ENCODE data around the gene SERPINA4.

Gene SERPINA4

DNA sequence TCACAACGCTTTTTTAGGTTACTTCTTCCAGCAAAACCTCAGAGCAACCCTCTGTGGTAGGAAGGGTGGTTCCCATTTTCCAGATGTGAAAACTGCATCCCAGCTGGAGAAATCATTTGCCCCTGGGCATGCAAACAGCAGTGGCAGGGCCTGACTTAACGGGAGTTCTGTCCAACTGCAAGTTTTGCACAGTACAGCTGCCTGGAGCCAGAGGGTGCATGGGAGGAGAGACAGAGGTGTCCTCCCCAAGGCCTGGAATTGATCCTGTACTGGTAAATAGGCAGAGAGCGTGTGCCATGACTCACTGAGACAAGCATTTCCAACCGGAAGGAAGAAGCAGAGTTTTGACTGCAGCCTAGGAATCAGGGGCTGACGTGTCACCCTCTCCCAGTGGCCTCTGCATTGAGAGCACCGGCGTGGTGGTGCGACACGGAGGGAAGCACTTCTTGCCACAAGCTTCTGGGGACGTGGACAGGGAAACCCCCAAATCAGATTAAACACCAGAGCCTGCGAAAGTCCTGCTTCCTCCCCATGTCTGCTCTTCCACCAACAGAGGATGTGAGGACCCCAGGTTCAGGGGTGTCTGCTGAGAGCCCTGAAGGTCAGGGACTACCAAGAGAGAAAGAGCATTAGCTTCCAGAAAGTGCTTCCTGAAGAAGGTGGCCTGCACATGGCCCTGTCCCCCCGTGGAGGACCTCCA, 19.0 kb upstream of the SERPINA4 start:
- in situ Hi-C loops (cut with MboI; ENCODE audit: low sequenced_read_pairs): no loop called here

DNA sequence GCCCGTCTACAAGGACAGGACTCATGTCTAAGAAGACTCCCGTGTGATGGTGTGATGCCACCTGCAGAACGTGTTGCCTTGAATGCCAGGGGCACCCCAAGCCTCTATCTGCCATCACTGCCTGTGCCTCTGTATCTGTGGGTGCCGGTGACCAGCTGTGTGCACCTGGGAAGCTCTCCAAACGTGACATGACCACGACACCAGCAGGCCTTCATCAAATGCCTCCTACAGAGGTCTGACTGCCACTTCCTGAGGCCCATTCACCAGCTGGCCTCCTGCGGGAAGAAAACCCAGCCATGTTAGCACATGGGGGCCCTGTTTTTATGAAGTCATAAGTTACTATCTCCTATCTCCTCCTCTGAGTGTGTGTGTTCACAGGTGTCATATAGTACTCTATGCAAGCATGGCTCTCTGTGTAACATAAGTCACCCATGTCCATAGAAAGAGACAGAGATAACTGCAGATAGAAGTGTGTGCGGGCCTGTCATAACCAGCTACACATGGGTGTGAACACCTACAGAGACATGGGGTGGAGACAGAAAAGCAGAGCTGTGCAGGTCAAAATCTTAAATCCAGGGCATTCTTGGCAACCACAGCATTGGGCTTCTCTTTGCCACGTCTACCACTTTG, 18.3 kb upstream of the SERPINA4 start:
- in situ Hi-C loops (cut with MboI; ENCODE audit: low sequenced_read_pairs): no loop called here

DNA sequence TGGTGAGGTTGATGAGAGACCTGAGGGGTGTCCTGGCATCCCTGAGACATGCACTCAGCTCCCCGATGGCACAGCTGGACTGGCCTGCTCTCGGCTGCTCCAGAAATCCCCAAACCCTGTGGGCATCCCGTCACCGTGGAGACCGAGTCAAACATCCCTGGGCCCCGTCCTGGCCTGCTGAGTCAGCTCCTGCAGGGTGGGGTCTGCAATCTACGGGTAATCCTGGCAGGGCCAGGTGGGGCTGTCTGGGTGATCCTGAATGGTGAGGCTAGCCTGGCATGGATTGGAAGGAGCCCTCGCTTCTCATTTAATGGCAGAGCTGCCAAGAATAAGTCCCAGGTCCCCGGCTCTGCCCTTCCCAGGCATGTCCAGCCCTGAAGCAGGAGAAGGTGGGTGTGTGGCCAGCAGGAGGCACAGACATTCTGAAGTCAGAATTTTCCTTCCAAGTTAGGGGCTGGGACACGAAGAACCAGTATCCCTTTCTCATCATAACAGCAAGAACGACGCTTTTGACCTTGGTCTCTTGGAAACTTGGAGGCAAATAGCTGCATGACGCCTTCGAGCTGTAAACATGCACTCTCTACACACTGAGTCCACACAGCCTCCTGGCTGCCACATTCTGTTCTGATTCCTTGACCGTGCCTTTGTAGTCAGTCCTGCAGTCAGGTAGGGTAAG, 17.7 kb upstream of the SERPINA4 start:
- in situ Hi-C loops (cut with MboI; ENCODE audit: low sequenced_read_pairs): no loop called here

DNA sequence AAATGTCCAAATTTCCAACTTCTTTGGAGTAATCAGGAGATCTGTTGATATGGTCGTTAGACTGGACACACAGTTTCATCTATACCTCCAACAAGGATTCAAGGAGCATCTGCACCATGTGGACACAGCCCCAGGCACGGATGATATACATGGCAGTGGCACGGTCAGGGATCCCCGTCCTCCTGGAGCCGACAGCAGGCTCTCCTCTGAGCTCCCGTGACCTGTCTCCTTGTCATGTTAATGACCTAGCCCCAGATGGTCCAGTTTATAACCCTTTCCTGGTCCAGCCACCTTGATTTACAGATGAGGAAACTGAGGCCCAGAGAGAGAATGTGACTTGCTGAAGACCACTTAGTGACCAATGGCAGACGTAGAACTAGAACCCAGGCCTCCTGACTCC, 16.5 kb upstream of the SERPINA4 start:
- in situ Hi-C loops (cut with MboI; ENCODE audit: low sequenced_read_pairs): no loop called here

DNA sequence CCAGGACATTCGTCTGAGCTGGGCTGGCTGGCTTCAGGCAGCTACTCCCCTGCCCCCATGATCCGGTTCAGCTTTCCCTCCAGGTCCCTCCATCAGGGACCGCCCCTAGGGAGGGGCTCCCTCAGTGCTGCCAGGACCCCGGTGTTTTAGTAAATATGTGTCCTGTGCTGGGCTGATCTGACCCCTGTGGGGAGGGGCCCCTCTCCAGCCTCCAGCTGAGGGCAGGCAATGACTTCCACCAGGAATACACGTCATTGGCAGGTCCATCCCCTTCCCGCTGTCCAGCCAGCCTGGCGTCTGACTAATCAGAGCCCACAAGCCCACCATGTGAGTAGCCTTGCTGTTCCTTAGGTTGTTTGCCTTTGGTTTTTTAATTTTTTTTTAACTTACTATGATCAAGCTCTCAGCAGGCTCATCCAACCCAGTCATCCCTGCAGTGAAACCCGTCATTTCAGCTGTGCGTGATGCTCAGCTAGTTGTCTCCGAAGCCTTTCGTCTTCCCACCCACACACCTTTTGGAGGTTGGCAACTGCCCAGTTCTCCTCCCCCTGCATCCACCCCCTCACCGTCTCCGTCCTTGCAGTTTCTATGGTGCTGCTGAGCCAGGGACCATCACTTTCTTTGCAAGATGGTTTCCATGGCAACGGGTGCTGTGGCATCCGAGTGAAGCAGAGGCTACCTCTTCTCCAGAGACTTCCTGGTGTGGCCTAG, 16.0 kb upstream of the SERPINA4 start:
- in situ Hi-C loops (cut with MboI; ENCODE audit: low sequenced_read_pairs): no loop called here

DNA sequence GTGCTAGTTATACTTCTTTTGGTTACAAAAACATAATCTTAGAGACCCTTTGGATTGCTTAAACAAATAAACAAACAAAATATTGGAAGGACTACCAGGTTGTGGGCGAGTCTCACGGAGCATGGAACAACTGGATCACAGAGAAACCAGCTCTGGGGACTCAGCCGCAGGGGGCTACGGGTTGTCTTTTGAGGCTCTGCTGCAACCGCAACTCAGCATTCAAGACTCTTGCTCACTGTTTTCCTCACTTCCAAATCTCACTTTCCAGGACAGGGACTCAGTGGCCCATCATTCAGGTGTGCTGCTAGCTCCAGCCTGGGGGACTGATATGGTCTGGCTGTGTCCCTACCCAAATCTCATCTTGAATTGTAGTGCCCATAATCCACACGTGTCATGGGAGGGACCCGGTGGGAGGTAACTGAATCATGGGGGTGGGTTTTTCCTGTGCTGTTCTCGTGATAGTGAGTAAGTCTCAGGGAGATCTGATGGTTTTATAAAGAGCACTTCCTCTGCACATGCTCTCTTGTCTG, 14.0 kb upstream of the SERPINA4 start:
- in situ Hi-C loops (cut with MboI; ENCODE audit: low sequenced_read_pairs): no loop called here

DNA sequence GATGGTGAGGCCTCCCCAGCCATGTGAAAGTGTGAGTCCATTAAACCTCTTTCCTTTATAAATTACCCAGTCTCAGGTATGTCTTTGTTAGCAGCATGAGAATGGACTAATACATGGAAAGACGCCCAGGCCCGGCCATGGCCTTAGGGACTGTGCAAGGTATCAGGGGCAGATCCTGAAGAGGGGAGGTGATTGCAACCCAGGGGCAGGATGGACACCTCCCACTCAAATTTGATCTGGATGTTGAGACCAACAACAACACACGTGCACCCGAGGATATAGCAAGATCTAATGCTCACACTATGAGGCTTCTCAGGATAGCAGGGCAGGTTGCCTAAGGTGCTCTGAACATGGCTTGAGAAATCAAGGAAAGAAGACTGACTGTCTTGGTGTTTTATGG, 13.5 kb upstream of the SERPINA4 start:
- in situ Hi-C loops (cut with MboI; ENCODE audit: low sequenced_read_pairs): no loop called here

DNA sequence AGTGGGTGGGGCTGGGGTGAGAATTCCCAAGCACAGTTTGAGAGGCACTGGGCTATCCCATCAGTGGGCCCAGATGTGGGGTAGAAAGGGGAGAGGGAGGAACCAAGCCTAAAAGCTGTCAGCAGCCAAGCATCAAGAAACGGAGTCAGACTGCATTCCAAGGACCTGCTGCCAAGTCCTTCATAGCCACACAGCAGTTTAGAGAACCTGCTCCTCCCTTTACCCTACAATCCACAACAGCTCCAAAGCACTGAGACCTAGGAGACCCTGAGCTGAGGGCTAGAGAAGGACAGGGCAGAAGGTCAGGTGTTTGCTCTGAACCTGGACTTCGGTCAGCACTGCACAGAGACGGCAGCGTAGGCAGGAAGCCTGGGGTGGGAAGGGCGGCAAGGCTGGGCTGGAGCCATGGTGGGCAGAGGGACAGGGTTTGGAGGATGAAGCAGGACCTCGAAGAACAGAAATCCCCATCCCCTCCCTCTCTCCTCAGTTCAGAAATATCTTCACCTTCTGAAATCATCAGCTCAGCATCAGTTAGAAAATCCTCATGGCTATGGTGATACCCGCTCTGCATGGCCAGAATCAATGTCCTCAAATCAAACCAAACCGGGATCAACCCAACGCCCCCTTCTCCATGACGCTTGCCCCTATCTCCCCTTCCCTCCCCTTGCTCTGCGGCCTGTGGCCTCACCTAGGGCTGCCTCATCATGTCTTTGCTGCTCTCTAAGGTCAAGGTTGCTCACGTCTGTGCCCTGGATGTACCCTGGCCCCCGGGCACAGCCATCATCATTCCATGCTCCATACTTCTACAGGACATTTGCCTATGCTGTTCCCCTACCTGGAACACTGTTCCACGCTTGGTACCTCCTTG, 12.9 kb upstream of the SERPINA4 start:
- in situ Hi-C loops (cut with MboI; ENCODE audit: low sequenced_read_pairs): no loop called here

DNA sequence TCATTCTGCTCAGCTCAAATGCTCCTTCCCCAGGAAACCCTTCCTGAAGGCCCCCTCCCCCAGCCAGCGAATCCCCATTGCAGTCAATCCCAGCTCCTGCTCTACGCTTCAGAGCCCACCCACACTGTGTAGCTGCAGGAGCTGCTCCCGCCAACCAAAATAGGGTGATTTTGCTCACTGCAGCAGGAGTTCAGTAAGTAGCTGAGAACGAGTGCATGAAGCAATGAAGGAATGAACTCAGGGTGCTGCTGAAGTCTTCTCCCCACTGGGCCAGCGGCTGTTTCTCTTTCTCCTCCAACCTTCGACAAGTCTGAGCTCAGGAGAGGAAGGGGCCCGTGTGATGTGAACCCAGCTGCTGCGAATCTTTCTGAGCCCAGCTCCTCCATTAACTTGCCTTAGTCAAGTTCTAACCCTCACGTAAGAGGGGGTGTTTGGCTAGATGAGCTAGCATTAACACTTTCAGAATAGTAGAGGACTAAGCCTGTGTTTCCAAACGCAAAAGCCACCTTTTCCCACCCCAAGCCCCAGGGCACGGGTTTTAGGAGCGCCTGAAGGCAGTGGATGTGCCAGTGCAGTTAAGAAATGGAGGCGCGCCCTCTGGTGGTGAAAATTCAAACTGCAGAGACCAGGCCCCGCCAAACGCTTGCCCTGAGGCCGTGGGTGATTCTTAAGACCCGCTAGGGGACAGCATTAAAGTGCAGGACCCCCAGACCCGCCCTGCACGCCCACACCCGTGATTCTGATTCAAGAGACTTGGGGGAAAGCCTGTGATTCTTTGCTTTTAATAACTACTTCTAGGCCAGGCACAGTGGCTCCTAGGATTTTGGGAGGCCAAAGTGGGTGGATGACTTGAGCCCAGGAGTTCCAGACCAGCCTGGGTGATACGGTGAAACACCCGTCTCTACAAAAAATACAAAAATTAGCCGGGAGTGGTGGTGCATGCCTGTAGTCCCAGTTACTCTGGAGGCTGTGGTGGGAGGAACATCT, 11.9 kb upstream of the SERPINA4 start:
- in situ Hi-C loops (cut with MboI; ENCODE audit: low sequenced_read_pairs): no loop called here

DNA sequence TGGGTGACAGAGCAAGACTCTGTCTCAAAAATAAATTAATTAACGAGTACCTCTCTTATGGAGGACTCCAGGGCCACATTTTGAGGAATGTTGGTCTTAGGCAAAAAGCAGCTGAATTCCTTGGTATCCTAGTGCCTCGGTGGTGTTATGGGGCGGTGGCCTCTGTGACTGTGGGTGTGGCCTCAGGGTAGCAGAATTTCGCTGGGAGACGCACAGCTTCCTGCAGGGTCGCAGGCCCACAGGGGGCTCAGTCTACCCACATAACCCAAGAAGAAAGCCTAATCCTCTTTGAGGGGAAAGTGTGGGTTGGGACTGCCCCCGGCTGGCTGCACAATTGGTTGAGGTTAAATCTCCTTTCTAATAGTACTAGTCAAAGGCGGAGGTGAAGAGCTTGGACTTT, 11.2 kb upstream of the SERPINA4 start:
- in situ Hi-C loops (cut with MboI; ENCODE audit: low sequenced_read_pairs): no loop called here

DNA sequence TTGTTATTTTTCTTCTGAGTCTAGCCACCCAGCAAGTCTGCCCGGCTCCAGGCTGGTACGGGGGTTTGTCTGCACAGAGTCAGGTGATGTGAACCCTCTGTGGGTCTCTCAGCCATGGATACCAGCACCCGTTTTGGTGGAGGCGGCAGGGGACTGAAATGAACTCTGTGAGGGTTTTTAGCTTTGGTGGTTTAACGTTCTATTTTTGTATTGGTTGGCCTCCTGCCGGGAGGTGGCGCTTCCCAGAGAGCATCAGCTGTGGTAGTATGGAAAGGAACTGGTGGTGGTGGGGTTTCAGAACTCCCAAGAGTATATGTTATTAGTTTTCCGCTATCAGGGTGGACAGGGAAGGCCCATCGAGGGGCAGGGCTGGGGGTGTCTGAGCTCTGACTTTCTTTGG, 5.3 kb upstream of the SERPINA4 start:
- in situ Hi-C loops (cut with MboI; ENCODE audit: low sequenced_read_pairs): no loop called here

DNA sequence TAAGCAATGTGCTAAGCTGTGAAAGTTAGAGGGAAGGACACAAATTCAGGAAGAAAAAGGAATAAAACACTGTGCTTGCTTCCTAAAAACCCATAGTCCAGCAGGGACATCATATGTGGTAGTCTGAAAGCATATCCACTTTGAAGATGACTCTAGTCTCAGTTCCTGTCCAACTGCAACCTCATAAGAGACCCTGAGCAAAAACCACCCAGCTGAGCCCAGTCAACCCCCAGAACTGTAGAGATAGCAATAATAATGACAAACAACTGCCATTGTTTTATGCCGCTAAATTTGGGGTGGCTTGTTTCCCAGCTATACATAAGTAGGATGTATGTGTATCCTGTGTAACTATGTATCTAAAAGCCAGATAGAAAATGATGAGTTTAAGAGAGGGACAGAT, 3.9 kb upstream of the SERPINA4 start:
- in situ Hi-C loops (cut with MboI; ENCODE audit: low sequenced_read_pairs): no loop called here

DNA sequence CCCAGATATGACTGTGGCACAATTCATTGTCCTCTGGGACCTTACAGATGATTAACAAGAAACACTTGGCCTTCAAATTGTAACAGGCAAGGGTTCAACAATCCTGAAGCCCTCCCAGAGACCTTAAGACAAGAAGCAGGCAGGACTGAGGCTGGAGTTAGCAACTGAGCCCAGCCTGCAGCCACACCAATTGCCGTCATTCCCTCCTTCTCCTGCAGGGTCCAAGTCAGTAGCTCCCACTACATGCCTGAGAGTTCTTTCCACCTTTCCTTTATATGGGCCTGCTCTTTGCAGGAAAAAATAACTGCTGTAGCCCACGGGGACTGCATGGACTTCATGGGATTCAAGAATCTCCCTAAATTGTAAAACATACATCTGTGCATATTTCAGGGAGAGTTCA, 2.4 kb upstream of the SERPINA4 start:
- in situ Hi-C loops (cut with MboI; ENCODE audit: low sequenced_read_pairs): no loop called here

DNA sequence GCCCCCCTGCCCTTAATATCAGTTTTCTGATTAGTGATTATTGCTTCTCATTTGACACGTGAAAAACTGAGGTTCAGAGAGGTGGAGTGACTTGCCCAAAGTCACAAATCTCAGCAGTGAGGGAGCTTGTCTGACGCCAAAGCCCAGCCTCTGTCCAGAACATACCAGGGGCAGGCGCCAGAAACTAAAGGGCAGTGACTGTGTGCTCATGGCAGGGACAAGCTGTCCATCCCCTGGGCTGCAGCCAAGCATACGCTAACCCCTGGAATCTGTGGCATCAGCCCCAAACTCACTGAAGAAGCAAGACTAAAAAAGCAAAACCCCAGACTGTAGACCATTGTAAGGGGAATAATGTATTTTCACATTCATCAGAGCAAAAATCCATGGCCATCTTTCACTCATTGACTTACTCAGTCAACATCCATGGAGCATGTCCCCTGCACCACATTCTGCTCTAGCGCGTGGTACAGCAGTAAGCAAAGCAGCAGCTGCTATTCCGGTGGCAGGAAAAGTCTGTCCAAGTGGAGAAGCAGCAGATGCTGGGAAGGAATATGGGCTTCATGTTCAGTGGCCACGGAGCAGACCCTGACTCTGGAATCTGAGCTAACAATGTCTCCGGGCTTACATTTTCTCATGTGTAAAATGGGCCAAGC, 1.5 kb upstream of the SERPINA4 start:
- in situ Hi-C loops (cut with MboI; ENCODE audit: low sequenced_read_pairs): no loop called here

DNA sequence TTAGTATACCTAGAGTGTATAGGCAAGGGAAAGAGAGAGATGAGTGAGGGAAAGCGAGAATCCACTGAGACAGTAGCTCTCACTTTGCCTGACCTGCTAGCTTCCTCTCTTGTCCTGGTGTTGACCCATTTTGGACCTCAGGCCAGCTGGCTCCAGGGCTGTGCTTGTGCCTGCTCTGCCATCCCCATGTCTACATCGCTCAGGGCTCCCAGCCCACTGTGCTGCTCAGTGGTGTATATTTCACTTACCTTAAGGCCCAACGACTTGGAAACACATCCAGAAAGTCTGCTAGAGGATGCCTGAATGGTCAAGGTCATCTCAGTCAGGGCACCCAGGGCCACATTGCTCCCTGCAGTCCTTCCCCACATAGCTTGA, 964 bp upstream of the SERPINA4 start:
- in situ Hi-C loops (cut with MboI; ENCODE audit: low sequenced_read_pairs): no loop called here

DNA sequence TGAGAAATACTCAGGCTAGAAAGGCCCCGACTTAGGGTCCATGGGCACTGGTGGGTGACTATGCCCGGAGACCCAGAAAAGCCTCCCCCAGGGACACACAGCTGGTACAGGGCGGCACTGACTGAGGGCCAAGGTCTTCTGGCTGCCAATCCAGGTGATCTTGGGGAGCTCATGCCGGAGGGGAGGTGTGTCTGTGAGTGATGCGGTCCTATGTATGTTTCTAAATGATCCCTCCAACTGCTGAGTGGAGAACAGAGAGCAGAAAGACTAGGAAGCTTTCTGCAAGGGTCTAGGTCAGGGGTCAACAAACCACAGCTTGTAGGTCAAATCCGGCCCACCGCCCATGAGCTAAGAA, 391 bp downstream of the SERPINA4 start:
- in situ Hi-C loops (cut with MboI; ENCODE audit: low sequenced_read_pairs): no loop called here

DNA sequence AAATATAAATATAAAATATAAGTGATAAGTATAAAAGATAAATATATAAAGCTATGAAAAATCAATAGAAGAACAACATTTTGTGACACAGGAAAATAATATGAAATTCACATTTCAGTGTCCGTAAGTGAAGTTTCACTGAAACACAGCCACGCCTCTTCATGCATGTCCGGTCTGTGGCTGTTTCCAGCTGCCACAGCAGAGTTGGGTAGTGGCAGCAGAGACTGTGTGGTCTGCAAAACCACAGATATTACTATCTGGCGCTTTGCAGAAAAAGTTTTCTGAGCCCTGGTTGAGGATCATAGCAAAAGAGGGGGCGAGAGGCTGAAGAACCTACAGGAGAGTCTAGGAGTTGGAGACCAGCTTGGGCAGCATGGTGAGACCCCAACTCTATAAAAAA, 780 bp downstream of the SERPINA4 start:
- in situ Hi-C loops (cut with MboI; ENCODE audit: low sequenced_read_pairs): no loop called here

DNA sequence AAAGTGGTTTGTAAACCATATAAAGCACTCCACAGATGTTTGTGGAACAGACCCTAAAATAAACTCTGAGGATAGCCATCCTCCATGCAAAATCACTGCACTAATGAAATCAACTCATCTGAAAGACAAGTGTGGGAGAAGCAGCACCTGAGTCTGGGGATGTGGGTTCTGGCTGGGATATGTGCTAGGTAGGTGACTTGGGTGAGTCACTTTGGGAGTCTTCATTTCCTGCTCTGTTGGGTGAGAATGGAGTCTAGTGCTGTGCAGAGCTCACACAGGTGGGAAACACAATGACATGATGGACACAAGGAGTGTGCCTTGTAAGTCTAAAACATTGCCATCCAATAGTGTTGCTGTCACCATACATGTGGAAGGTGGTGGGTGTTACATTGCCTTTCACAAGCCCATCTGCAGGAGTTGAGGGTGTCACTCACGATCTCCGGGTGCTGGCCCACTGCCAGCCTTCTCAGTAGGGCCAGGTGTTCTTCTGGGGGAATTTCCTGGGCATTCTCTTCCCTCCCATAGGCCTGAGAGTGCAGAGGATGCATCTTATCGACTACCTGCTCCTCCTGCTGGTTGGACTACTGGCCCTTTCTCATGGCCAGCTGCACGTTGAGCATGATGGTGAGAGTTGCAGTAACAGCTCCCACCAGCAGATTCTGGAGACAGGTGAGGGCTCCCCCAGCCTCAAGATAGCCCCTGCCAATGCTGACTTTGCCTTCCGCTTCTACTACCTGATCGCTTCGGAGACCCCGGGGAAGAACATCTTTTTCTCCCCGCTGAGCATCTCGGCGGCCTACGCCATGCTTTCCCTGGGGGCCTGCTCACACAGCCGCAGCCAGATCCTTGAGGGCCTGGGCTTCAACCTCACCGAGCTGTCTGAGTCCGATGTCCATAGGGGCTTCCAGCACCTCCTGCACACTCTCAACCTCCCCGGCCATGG, 2.0 kb downstream of the SERPINA4 start:
- in situ Hi-C loops (cut with MboI; ENCODE audit: low sequenced_read_pairs): no loop called here

Data from hTERT RPE-1 (cell line).